HG02623 (cell line): ENCODE results near the gene SP2.

ENCODE experiments used
- ATAC-seq: cut with Tn5 transposase; IDR thresholded peaks from one replicate; pipeline ENCODE4 v1.9.1; 2021; ENCODE audit warnings: moderate library complexity; ENCODE audit not compliant: unreplicated experiment

SP2 gene

GRCh38 chr17:47889734-47890529 is 6.1 kb upstream of the SP2 start:
- ATAC-seq = no peak

GRCh38 chr17:47891545-47892088 is 4.4 kb upstream of the SP2 start:
- ATAC-seq = no peak

- ATAC-seq = no peak
Observed at GRCh38 chr17:47894498-47895346, 1.3 kb upstream of the SP2 start.

- no peak for ATAC-seq
Observed at GRCh38 chr17:47895347-47895855, 635 bp upstream of the SP2 start.

GRCh38 chr17:47896672-47897490 is 845 bp downstream of the SP2 start:
- ATAC-seq = no peak

GRCh38 chr17:47897561-47897960 is 1.5 kb downstream of the SP2 start:
- ATAC-seq = no peak

- ATAC-seq = no peak
Observed at GRCh38 chr17:47898241-47898640, 2.2 kb downstream of the SP2 start.

GRCh38 chr17:47899643-47900042 is 3.6 kb downstream of the SP2 start:
- ATAC-seq = no peak

- no peak for ATAC-seq
Observed at GRCh38 chr17:47901423-47901822, 5.4 kb downstream of the SP2 start.

- no peak for ATAC-seq
Observed at GRCh38 chr17:47902039-47902744, 6.2 kb downstream of the SP2 start.

- ATAC-seq = no peak
Observed at GRCh38 chr17:47905221-47905733, 9.2 kb downstream of the SP2 start.

- ATAC-seq = no peak
Observed at GRCh38 chr17:47906443-47906842, 10.4 kb downstream of the SP2 start.

- no peak for ATAC-seq
Observed at GRCh38 chr17:47907932-47908562, 12.0 kb downstream of the SP2 start.

- ATAC-seq = no peak
Observed at GRCh38 chr17:47913050-47913449, 17.0 kb downstream of the SP2 start.

GRCh38 chr17:47914306-47914948 is 18.4 kb downstream of the SP2 start:
- no peak for ATAC-seq

GRCh38 chr17:47915776-47916398 is 19.9 kb downstream of the SP2 start:
- no peak for ATAC-seq

GRCh38 chr17:47916489-47917208 is 20.6 kb downstream of the SP2 start:
- no peak for ATAC-seq

GRCh38 chr17:47917581-47917980 is 21.5 kb downstream of the SP2 start:
- no peak for ATAC-seq
